Caco-2 (cell line): ENCODE measurements around the gene RGS7. TPM values are rescaled to one million over a fixed set of nuclear protein-coding genes. Genes with fewer than 3 reads are reported as not detected.
"Not testable (repeated sequence)": the region's sequence is repeated elsewhere in the genome, so short reads cannot be mapped to it uniquely, and the experiment has no call there.

Experiments
- BruUV-seq: library from RNA; stranded (reverse); fragments of 400-500 nt; replicated peaks from 2 replicates; lab custom pipeline; 2021; lab: Mats Ljungman, UMichigan
- CTCF ChIA-PET: fragments of 300-600 bp; sonication (Branson Sonifier 250); formaldehyde crosslinking; loops from one replicate; lab custom pipeline; 2022; ENCODE audit warnings: antibody characterized with exemption; lab: Charles Lee
- POLR2A ChIA-PET: fragments of 300-600 bp; sonication (Branson Sonifier 250); formaldehyde crosslinking; loops from one replicate; lab custom pipeline; 2022; ENCODE audit warnings: antibody characterized with exemption; lab: Charles Lee
- DNase-seq, 2 experiments: peaks; one replicate each; pipeline versions ENCODE4 v3.0.0 to v3.0.0-alpha.2; 2020 to 2022
- H3K27me3 ChIP-seq: replicated peaks from 2 replicates; pipeline ENCODE4 v1.6.0; 2011; ENCODE audit warnings: low read length; ENCODE audit not compliant: control insufficient read depth, insufficient read depth
- H3K36me3 ChIP-seq: 2 replicates; pipeline ENCODE4 v1.5.1; 2011; ENCODE audit warnings: low read length; ENCODE audit not compliant: control insufficient read depth, insufficient read depth
- H3K4me1 ChIP-seq: fragments of 250-450 bp; sonication (Bioruptor Pico); 2 replicates; pipeline ENCODE4 v1.5.1; 2020; ENCODE audit warnings: mild to moderate bottlenecking
- H3K4me3 ChIP-seq: 2 replicates; pipeline ENCODE4 v1.5.1; 2011; ENCODE audit warnings: low read depth, mild to moderate bottlenecking, control low read depth, low read length
- H3K9me3 ChIP-seq: fragments of 250-450 bp; sonication (Bioruptor Pico); 2 replicates; pipeline ENCODE4 v1.5.1; 2020; ENCODE audit warnings: mild to moderate bottlenecking, moderate library complexity
- H3K27ac Mint-ChIP-seq: one replicate; pipeline ENCODE4 v1.8.0; 2022; ENCODE audit warnings: mixed read lengths; ENCODE audit not compliant: unreplicated experiment
- H3K27me3 Mint-ChIP-seq: one replicate; pipeline ENCODE4 v1.8.0; 2022; ENCODE audit warnings: mixed read lengths; ENCODE audit not compliant: insufficient read depth, unreplicated experiment
- H3K36me3 Mint-ChIP-seq: one replicate; pipeline ENCODE4 v1.8.0; 2022; ENCODE audit warnings: mild to moderate bottlenecking, mixed read lengths; ENCODE audit not compliant: insufficient read depth, unreplicated experiment
- H3K4me1 Mint-ChIP-seq: one replicate; pipeline ENCODE4 v1.8.0; 2022; ENCODE audit warnings: low read depth, mixed read lengths; ENCODE audit not compliant: unreplicated experiment
- H3K4me3 Mint-ChIP-seq: one replicate; pipeline ENCODE4 v1.8.0; 2022; ENCODE audit warnings: mild to moderate bottlenecking, moderate library complexity, mixed read lengths; ENCODE audit not compliant: unreplicated experiment
- H3K9me3 Mint-ChIP-seq: one replicate; pipeline ENCODE4 v1.8.0; 2022; ENCODE audit warnings: mixed read lengths; ENCODE audit not compliant: unreplicated experiment
- intact Hi-C: fragments of 100-400 bp; cut with micrococcal nuclease; formaldehyde crosslinking; loops from one replicate; pipeline ENCODE4 v1.10.0; 2022; ENCODE audit not compliant: unreplicated experiment
- total RNA-seq: library from RNA; stranded (reverse); gene quantifications from 2 replicates; pipeline ENCODE4 v1.2.3, GENCODE V29; 2022
- TF ChIP-seq, protein P1 (sequence below), 2 experiments: fragments of 200-600 bp in 1 of 2; IDR thresholded peaks; 1 replicate in 1 of 2; 2 replicates in 1 of 2; pipeline versions ENCODE4 v1.5.1 to v1.8.0; 2011 to 2022; ENCODE audit warnings: antibody characterized with exemption in 1 of 2, control low read depth in 1 of 2, inconsistent platforms in 1 of 2, low read depth in 1 of 2, low read length in 1 of 2, mild to moderate bottlenecking in 1 of 2, moderate library complexity in 1 of 2; ENCODE audit not compliant: insufficient read depth in 1 of 2, severe bottlenecking in 1 of 2, unreplicated experiment in 1 of 2

Gene RGS7
- total RNA-seq, 1 experiment from 2014 or later, result not detected

GRCh38 chr1:240888039-240888786, 468.8 kb downstream of the RGS7 start:
- Mint-ChIP-seq H3K4me3 (no peak overlapping the region), H3K4me1 (no peaks in the 10 kb centered on the region), H3K27me3 (no peaks in the 10 kb centered on the region), H3K27ac (no peak overlapping the region), H3K36me3 (peaks cover 5% of the 10 kb centered on the region), H3K9me3 (no peaks in the 10 kb centered on the region)
- POLR2A ChIA-PET, result no interaction called here
- no TSS peak for BruUV-seq
- Histone ChIP-seq H3K4me3 (no peak overlapping the region), H3K4me1 (no peaks in the 10 kb centered on the region; the same call in 1 of the 2 replicates), H3K36me3 (no peaks in the 10 kb centered on the region), H3K9me3 (no peaks in the 10 kb centered on the region), H3K27me3 (no peaks in the 10 kb centered on the region)
- DNase-seq, result peak; percentile 59 to 70
- TF ChIP-seq, protein P1, sequence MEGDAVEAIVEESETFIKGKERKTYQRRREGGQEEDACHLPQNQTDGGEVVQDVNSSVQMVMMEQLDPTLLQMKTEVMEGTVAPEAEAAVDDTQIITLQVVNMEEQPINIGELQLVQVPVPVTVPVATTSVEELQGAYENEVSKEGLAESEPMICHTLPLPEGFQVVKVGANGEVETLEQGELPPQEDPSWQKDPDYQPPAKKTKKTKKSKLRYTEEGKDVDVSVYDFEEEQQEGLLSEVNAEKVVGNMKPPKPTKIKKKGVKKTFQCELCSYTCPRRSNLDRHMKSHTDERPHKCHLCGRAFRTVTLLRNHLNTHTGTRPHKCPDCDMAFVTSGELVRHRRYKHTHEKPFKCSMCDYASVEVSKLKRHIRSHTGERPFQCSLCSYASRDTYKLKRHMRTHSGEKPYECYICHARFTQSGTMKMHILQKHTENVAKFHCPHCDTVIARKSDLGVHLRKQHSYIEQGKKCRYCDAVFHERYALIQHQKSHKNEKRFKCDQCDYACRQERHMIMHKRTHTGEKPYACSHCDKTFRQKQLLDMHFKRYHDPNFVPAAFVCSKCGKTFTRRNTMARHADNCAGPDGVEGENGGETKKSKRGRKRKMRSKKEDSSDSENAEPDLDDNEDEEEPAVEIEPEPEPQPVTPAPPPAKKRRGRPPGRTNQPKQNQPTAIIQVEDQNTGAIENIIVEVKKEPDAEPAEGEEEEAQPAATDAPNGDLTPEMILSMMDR (IDR thresholded peaks at IDR 0.05; ENCODE audit: insufficient read depth in 1 of 2, low read depth in 1 of 2, low read length in 1 of 2, severe bottlenecking in 1 of 2, unreplicated experiment in 1 of 2), result peak; percentile 73 to 88
- CTCF ChIA-PET, result interaction anchor here (0.6 to 1.1 kb wide), 5 partner anchors 62 to 614 kb away, joined by 3 to 5 read pairs (median 4); no protein-coding TSS in a partner anchor
- intact Hi-C loops, result loop anchor here (1.0 to 5.0 kb wide), 3 partner anchors 59 to 613 kb away; no protein-coding TSS in a partner anchor

- no peak overlapping the region for H3K4me3 Mint-ChIP-seq
- no peaks in the 10 kb centered on the region for H3K27me3 ChIP-seq
- no TSS peak for BruUV-seq
- H3K27me3 Mint-ChIP-seq, result no peaks in the 10 kb centered on the region
- no peaks in the 10 kb centered on the region for H3K9me3 ChIP-seq
- H3K36me3 ChIP-seq, result no peaks in the 10 kb centered on the region
- no peak overlapping the region for H3K27ac Mint-ChIP-seq
- ChIA-PET CTCF (interaction anchor here (1.5 kb wide), 1 partner anchor 151 kb away, joined by 7 read pairs; no protein-coding TSS in a partner anchor), POLR2A (no interaction called here)
- no peaks in the 10 kb centered on the region for H3K4me1 Mint-ChIP-seq
- no peak overlapping the region for H3K4me3 ChIP-seq
- H3K9me3 Mint-ChIP-seq, result no peaks in the 10 kb centered on the region
- H3K4me1 ChIP-seq, result no peaks in the 10 kb centered on the region; the same call in 1 of the 2 replicates
- no peak for DNase-seq
- peaks cover 2% of the 10 kb centered on the region for H3K36me3 Mint-ChIP-seq
- TF ChIP-seq, protein P1 (IDR thresholded peaks at IDR 0.05; ENCODE audit: insufficient read depth in 1 of 2, low read depth in 1 of 2, low read length in 1 of 2, severe bottlenecking in 1 of 2, unreplicated experiment in 1 of 2), result no peak
- intact Hi-C loops, result no loop called here
These were observed 473.5 kb downstream of the RGS7 start for GRCh38 chr1:240883490-240883889.

DNA sequence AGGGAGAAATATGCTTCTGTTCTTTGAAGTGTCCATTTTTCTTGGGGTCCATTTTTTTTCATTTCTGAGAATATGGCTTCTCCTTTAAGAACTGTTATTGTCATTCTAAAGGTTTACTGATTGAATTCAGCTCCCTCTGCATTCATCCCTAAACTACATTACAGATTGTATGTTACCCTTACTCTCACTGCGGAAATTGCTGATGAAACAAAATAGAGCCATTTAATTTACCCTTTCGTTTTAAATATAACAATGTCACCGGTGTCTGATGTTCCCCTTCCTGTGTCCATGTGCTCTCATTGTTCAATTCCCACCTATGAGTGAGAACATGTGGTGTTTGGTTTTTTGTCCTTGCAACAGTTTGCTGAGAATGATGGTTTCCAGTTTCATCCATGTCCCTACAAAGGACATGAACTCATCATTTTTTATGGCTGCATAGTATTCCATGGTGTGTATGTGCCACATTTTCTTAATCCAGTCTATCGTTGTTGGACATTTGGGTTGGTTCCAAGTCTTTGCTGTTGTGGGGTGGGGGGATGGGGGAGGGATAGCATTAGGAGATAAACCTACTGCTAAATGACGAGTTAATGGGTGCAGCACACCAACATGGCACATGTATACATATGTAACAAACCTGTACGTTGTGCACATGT, 474.2 kb downstream of the RGS7 start:
- CTCF ChIA-PET, result interaction anchor here (1.0 kb wide), 1 partner anchor 150 kb away, joined by 3 read pairs; no protein-coding TSS in a partner anchor
- H3K9me3 ChIP-seq, H3K4me3 Mint-ChIP-seq, H3K4me3 ChIP-seq, intact Hi-C loops, H3K4me1 Mint-ChIP-seq, POLR2A ChIA-PET, BruUV-seq, DNase-seq, H3K27ac Mint-ChIP-seq, H3K36me3 Mint-ChIP-seq, H3K9me3 Mint-ChIP-seq, H3K36me3 ChIP-seq, H3K27me3 Mint-ChIP-seq, H3K4me1 ChIP-seq, H3K27me3 ChIP-seq: not testable (repeated sequence)
